Epithelial cell of proximal tubule (primary cell): ENCODE data around the gene DCDC1. TPM values are rescaled to one million over a fixed set of nuclear protein-coding genes. Genes with fewer than 3 reads are reported as not detected.

Experiments
- DNase-seq: peaks from one replicate; pipeline ENCODE4 v3.0.0-alpha.2; 2011; ENCODE audit warnings: low read depth
- H3K4me3 ChIP-seq: 2 replicates; pipeline ENCODE4 v1.5.1; 2011; ENCODE audit warnings: low read depth, mild to moderate bottlenecking, low read length
- CTCF ChIP-seq: conservative IDR thresholded peaks from 2 replicates; pipeline ENCODE4 v1.5.1; 2012; ENCODE audit warnings: low read depth, mild to moderate bottlenecking, low read length
- total RNA-seq: library from RNA; depleted of rRNA; stranded (reverse); fragments of >200 nt; gene quantifications from 2 replicates; pipeline ENCODE4 v1.2.3, GENCODE V29; 2015

DCDC1 gene
- total RNA-seq, 1 donor from 2014 or later: 0.12 TPM

DNA sequence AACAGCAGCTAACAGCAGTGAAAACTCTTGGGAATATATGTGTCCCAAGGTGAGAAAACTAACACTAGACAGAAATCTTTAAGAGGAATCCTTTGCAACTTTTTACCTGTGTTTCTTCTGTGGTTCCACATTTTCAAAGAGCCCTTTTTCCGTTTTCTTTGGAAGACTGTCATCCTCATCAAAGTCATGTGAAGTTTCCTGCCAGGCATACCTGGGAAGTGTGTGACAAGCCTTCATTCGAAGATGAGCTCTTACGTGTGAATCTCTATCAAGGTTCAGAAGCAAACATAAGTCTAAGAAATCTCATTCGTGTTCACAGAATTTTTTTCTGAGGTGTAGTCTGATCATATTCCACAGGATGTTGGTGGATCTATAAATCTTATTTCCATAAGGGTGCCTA lies 452.8 kb downstream of the DCDC1 start:
- H3K4me3 ChIP-seq: no peak overlapping the region
- DNase-seq: no peak
- TF ChIP-seq CTCF: no peak

DNA sequence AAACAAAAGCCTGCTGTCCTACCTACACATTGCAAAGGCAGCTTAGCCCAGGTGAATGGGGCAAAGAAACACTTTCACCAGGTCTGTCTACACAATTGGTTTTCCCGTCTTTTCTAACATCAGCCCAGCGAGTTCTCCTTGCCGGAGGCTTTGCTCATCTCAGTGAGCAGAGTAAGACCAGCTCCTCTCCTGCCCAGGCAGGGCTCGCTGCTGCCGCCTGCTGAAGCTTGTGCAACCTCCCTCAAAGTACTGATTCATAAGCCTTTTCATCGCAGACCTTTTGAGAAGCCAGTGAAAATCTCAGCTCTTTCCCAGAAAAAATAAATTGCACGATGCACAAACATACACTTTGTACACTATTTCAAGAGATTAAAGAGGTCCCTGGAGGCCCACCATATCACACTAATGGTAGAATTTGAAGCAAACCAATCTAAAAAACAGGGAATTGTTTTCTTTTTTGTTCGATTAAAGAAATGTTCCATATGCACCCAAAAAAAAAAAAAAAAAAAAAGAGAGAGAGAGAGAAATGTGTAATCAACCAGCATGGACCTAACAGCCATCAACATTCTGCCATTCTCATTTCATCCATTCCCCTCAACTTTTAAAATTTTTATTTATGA lies 455.3 kb downstream of the DCDC1 start:
- DNase-seq: no peak
- no peak overlapping the region for H3K4me3 ChIP-seq
- peak; percentile 64 for TF ChIP-seq CTCF

DNA sequence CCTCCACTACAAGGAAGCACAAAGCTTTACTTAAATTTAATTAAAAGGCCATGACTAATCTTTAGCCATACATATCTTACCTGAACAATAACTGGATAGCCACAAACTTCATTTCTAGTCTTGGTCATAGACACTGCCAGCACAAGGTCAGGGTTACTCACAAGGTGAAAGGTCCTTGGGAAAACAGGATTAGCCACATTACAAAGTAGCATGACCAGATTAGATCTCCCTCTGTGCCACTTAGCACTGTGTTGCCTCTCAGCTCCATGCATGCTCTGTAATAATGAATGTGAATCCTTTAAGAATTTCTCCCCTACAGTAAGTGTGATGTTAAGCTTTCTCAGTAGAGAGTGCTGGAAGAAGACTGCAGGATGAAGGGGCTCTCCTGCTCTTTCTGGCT lies 458.3 kb downstream of the DCDC1 start:
- H3K4me3 ChIP-seq: no peak overlapping the region
- no peak for DNase-seq
- no peak for TF ChIP-seq CTCF

DNA sequence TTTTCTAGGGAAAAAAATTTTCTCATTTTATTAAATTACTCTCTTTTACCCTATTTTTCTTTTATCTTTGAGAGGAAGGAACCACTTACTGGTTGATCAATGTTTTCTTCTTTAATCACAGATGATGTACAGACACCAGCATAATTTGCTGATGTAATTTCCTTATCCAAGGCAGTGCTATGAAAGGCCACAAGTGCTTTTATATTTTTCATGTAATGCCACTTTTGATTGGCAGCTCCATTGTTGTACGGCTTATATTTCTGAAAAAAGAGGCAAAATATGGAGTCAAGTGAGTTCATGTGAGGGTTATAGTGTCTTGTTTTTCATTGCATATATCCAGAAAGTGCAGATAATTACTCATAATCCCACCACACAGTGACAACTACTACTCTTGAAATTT lies 460.7 kb downstream of the DCDC1 start:
- TF ChIP-seq CTCF: no peak
- no peak for DNase-seq

DNA sequence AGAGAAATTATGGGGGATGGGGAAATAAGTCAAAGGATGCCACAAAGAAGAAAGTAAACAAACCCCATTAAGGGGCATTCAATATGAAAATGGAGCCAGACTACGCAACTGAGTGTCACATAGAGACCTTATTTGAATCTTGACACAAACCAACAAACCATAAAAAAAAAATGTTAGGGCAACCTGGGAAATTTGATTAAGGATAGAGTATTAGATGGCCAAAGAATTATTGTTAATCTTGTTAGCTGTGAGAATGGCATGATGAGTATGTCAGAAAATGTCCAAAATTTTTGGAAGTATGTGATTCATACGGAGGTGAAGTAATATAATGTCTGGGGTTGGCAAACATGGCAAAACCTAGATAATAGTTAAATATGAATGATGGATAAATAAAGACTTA lies 461.3 kb downstream of the DCDC1 start:
- no peak for TF ChIP-seq CTCF
- no peak for DNase-seq
- H3K4me3 ChIP-seq: no peak overlapping the region

More for the DNA sequence above, 460.7 kb downstream of the DCDC1 start:
- no peak overlapping the region for H3K4me3 ChIP-seq

DNA sequence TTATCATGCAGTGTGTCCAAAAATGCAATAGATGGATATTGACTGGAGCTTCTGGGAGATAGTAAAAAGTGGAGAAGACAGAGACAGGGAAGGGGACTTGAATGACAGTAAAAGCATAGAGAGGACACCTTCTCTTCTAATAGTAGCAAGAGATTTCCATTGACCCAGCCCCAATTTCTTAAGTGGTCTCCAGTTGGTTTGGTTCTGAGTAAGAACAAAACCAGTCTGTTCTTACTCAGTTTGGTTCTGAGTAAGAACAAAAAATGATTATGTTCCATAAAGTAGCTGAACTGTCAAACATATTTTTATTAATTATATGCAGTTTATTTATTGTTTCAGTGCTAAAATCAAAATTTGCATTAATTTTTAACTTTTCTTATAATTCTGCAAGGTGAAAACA lies 466.6 kb downstream of the DCDC1 start:
- no peak for TF ChIP-seq CTCF
- DNase-seq: no peak
- H3K4me3 ChIP-seq: no peak overlapping the region

DNA sequence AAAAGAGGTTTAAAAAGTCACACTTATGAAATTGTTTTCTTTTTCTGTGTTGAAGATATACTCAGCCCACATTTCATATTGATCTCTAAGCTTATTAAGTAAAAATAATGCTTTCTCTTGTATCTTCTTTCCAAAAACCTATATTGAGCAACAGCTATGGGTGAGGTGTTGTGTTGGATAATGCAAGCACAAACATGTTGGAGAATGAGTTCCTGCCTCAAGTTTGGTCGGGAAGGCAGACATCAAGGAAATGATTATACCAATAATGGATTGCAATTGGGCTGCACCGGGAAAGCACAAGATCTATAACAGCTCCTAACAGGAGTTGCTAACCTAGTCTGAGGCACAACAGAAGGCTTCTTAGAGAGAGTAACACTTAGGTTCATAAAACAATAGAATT lies 474.5 kb downstream of the DCDC1 start:
- TF ChIP-seq CTCF: no peak
- H3K4me3 ChIP-seq: no peak overlapping the region
- DNase-seq: no peak
